ENCODE measurements around the gene TAS2R38.

- TF ChIP-seq CTCF (IDR thresholded peaks at IDR 0.05; ENCODE audit: insufficient read depth, low read length): no peak
- TF ChIP-seq POLR2AphosphoS5 (IDR thresholded peaks at IDR 0.05; ENCODE audit: low read depth): no peak
Measured at GRCh38 chr7:141949021-141949420, 24.6 kb downstream of the TAS2R38 start.
